Endothelial cell of umbilical vein (primary cell): ENCODE results near the gene RABL6. TPM values are rescaled to one million over a fixed set of nuclear protein-coding genes. Genes with fewer than 3 reads are reported as not detected.

Source experiments
- BruUV-seq: library from RNA; stranded (reverse); fragments of 400-500 nt; replicated peaks from 2 replicates; lab custom pipeline; 2021; lab: Mats Ljungman, UMichigan
- CTCF ChIA-PET: fragments of 300-600, 350-600 bp; sonication (Branson Sonifier 250); formaldehyde crosslinking; loops from one replicate; lab custom pipeline; 2021; ENCODE audit warnings: antibody characterized with exemption, inconsistent platforms; lab: Charles Lee
- POLR2A ChIA-PET: fragments of 300-600, 350-600 bp; sonication (Branson Sonifier 250); formaldehyde crosslinking; loops from one replicate; lab custom pipeline; 2021; ENCODE audit warnings: antibody characterized with exemption, inconsistent platforms; lab: Charles Lee
- DNase-seq: peaks from one replicate; pipeline ENCODE4 v3.0.0-alpha.2; 2011; ENCODE audit warnings: low read depth, low spot score
- FAIRE-seq: peaks from 2 replicates; lab custom pipeline; 2011; peaks lifted over from hg19 to GRCh38; lab: Jason Lieb, UNC
- H2AFZ ChIP-seq: 2 replicates; pipeline ENCODE4 v1.6.0; 2012; ENCODE audit warnings: low read depth, low read length, control low read depth, inconsistent platforms
- H3K27ac ChIP-seq: 2 replicates; pipeline ENCODE4 v1.5.1; 2011; ENCODE audit warnings: low read depth, mild to moderate bottlenecking, control low read depth, low read length, moderate library complexity; ENCODE audit not compliant: insufficient read depth
- H3K27me3 ChIP-seq, 2 experiments: 2 replicates each; pipeline versions ENCODE4 v1.6.0 to v1.6.1; 2011; ENCODE audit warnings: low read length in 2 of 2, mixed read lengths in 1 of 2; ENCODE audit not compliant: control insufficient read depth in 2 of 2, insufficient read depth in 2 of 2
- H3K36me3 ChIP-seq, 2 experiments: 2 replicates in 1 of 2; 3 replicates in 1 of 2; pipeline ENCODE4 v1.5.1; 2011; ENCODE audit warnings: low read length in 2 of 2, mild to moderate bottlenecking in 1 of 2, moderate library complexity in 1 of 2; ENCODE audit not compliant: control insufficient read depth in 2 of 2, insufficient read depth in 2 of 2; ENCODE audit errors: extremely low read depth in 1 of 2
- H3K4me1 ChIP-seq: 3 replicates; pipeline ENCODE4 v1.5.1; 2011; ENCODE audit warnings: mild to moderate bottlenecking, low read length; ENCODE audit not compliant: control insufficient read depth, insufficient read depth; ENCODE audit errors: extremely low read depth
- H3K4me2 ChIP-seq: 2 replicates; pipeline ENCODE4 v1.6.1; 2011; ENCODE audit warnings: low read length, control low read depth, mixed read lengths; ENCODE audit not compliant: insufficient read depth
- H3K4me3 ChIP-seq, 3 experiments: fragments of 200-600 bp in 1 of 3; sonication (generic), shearing (Covaris generic) in 1 of 3; replicated peaks in 1 of 3; 2 replicates each; pipeline ENCODE4 v1.5.1; 2011 to 2016; ENCODE audit warnings: control low read depth in 3 of 3, low read length in 3 of 3, mild to moderate bottlenecking in 2 of 3, inconsistent platforms in 1 of 3, low read depth in 1 of 3, moderate library complexity in 1 of 3; ENCODE audit not compliant: insufficient read depth in 1 of 3
- H3K79me2 ChIP-seq: 2 replicates; pipeline ENCODE4 v1.6.0; 2012; ENCODE audit warnings: low read length, inconsistent platforms; ENCODE audit not compliant: control insufficient read depth, insufficient read depth
- H3K9ac ChIP-seq: replicated peaks from 2 replicates; pipeline ENCODE3; 2011; ENCODE audit warnings: low read length, control low read depth; ENCODE audit not compliant: insufficient read depth; ENCODE audit errors: extremely low read depth
- H3K9me1 ChIP-seq: replicated peaks from 3 replicates; pipeline ENCODE4 v1.6.0; 2011; ENCODE audit warnings: mild to moderate bottlenecking, low read length; ENCODE audit not compliant: control insufficient read depth, insufficient read depth; ENCODE audit errors: extremely low read depth
- H3K9me3 ChIP-seq: replicated peaks from 2 replicates; pipeline ENCODE4 v1.5.1; 2012; ENCODE audit warnings: low read length, inconsistent platforms; ENCODE audit not compliant: control insufficient read depth, insufficient read depth
- H4K20me1 ChIP-seq: replicated peaks from 2 replicates; pipeline ENCODE3; 2011; ENCODE audit warnings: mild to moderate bottlenecking, low read length; ENCODE audit not compliant: control insufficient read depth, insufficient read depth; ENCODE audit errors: extremely low read depth
- EZH2 ChIP-seq: IDR thresholded peaks from 2 replicates; pipeline ENCODE4 v1.6.1; 2012; ENCODE audit warnings: borderline replicate concordance, low read depth, mild to moderate bottlenecking, moderate library complexity, low read length, inconsistent platforms; ENCODE audit not compliant: severe bottlenecking
- GATA2 ChIP-seq: IDR thresholded peaks from 2 replicates; pipeline ENCODE4 v1.7.0; 2011; ENCODE audit warnings: low read depth, mild to moderate bottlenecking, moderate library complexity, mixed read lengths, low read length; ENCODE audit not compliant: insufficient read length, insufficient read depth
- JUN ChIP-seq: IDR thresholded peaks from 2 replicates; pipeline ENCODE4 v1.6.1; 2011; ENCODE audit warnings: borderline replicate concordance, low read depth; ENCODE audit not compliant: insufficient read length, insufficient read depth
- MYC ChIP-seq: IDR thresholded peaks from one replicate; pipeline ENCODE4 v1.6.1; 2011; ENCODE audit warnings: mild to moderate bottlenecking, low read depth, low read length
- POLR2A ChIP-seq: IDR thresholded peaks from 2 replicates; pipeline ENCODE4 v1.6.1; 2012; ENCODE audit warnings: low read depth, mild to moderate bottlenecking, control low read depth, low read length
- dilution Hi-C: fragments of 300-500 bp; cut with MboI; formaldehyde crosslinking; loops from one replicate; pipeline ENCODE4 v1.15.0; 2019; ENCODE audit warnings: low sequenced_read_pairs; ENCODE audit not compliant: extremely low pct_ligation_motif_present
- intact Hi-C: fragments of 100-400 bp; cut with micrococcal nuclease; formaldehyde crosslinking; loops from one replicate; pipeline ENCODE4 v1.10.0; 2022
- polyA plus RNA-seq, 4 experiments: library from polyadenylated mRNA; depleted of rRNA in 3 of 4; stranded (reverse) in 3 of 4; unstranded in 1 of 4; fragments of >200 nt; gene quantifications; 2 replicates each; pipeline versions ENCODE4 v1.2.1 to v1.2.3, GENCODE V29; 2011 to 2012; ENCODE audit warnings: missing spikeins in 1 of 4
- total RNA-seq: library from RNA; stranded (reverse); gene quantifications from 2 replicates; pipeline ENCODE4 v1.2.3, GENCODE V29; 2021

The RABL6 gene
- total and polyA plus RNA-seq, 2 donors (not counting 3 experiments of a cell fraction or from before 2014, with no cell fraction given) = 60.8 to 112 TPM

DNA sequence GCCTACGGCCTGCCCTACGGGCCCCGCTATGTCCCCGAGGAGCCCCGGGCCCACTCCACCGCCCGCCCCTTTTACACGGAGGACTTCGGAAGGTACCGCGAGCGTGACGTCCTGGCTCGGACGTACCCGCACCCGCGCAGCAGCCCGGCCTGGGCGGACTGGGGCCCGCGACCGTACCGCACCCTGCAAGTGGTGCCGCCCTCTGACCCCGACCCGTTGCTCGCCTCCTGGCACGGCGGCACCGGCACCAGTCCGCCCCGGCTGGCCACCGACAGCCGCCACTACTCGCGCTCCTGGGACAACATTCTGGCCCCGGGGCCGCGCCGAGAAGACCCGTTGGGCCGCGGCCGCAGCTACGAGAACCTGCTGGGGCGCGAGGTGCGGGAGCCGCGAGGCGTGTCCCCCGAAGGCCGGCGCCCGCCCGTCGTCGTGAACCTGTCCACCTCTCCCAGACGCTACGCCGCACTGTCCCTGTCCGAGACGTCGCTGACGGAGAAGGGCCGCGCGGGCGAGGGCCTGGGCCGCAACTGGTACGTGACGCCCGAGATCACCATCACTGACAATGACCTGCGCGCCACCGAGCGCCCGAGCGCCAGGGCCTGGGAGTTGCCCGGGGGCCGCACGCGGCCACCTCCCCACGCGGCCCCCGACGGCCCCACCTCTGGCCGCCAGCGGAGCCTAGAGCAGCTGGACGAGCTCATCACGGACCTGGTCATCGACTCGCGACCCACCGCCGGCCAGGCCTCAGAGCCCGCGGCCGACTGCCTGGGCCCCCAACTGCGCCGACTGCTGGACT lies 37.9 kb downstream of the RABL6 start:
- Histone ChIP-seq H3K4me2 (no peak overlapping the region), H3K9me3 (no peaks in the 10 kb centered on the region), H3K4me1 (peaks cover 12% of the 10 kb centered on the region), H3K9ac (no peak overlapping the region), H3K27ac (no peak overlapping the region), H2AFZ (no peak overlapping the region), H3K4me3 (no peak overlapping the region), H3K36me3 (no peaks in the 10 kb centered on the region), H3K79me2 (no peaks in the 10 kb centered on the region), H3K9me1 (no peaks in the 10 kb centered on the region), H3K27me3 (peaks cover 10 to 28% of the 10 kb centered on the region in 2 experiments), H4K20me1 (no peaks in the 10 kb centered on the region)
- ChIA-PET CTCF (interaction anchor here (1.0 to 1.4 kb wide), 2 partner anchors 10 to 38 kb away, joined by 3 read pairs; no protein-coding TSS in a partner anchor), POLR2A (interaction anchor here (0.6 kb wide), 1 partner anchor 378 kb away, joined by 3 read pairs; no protein-coding TSS in a partner anchor)
- FAIRE-seq (no peak), DNase-seq (no peak)
- no TSS peak for BruUV-seq
- dilution Hi-C loops = no loop called here
- TF ChIP-seq MYC (no peak), GATA2 (no peak), JUN (no peak), EZH2 (peak; percentile 72), POLR2A (no peak)
- intact Hi-C loops = loop anchor here (5.0 kb wide), 1 partner anchor 53 kb away; the partner anchor contains the start of gene TMEM141
